WTC11 (cell line): ENCODE measurements around the gene NOTUM. TPM values are rescaled to one million over a fixed set of nuclear protein-coding genes. Genes with fewer than 3 reads are reported as not detected.

Experiments used
- ATAC-seq: fragments of 200-7000 bp; cut with Tn5 transposase; 2 replicates; pipeline ENCODE4 v1.10.0; 2021; ENCODE audit warnings: mild to moderate bottlenecking, moderate library complexity
- CTCF ChIA-PET: fragments of 300-600 bp; sonication (Branson Sonifier 250); formaldehyde crosslinking; loops from one replicate; lab custom pipeline; 2021; ENCODE audit warnings: antibody characterized with exemption; lab: Charles Lee
- POLR2A ChIA-PET: fragments of 350-600 bp; sonication (Branson Sonifier 250); formaldehyde crosslinking; loops from one replicate; lab custom pipeline; 2021; ENCODE audit warnings: antibody characterized with exemption; lab: Charles Lee
- DNase-seq: peaks from one replicate; pipeline ENCODE4 v3.0.0; 2021; ENCODE audit warnings: low spot score
- H3K27ac Mint-ChIP-seq: 2 replicates; pipeline ENCODE4 v1.8.0; 2021; ENCODE audit warnings: mixed read lengths
- H3K27me3 Mint-ChIP-seq: 2 replicates; pipeline ENCODE4 v1.8.0; 2021; ENCODE audit warnings: low read depth, mild to moderate bottlenecking, moderate library complexity, mixed read lengths
- H3K36me3 Mint-ChIP-seq: 2 replicates; pipeline ENCODE4 v1.8.0; 2021; ENCODE audit warnings: mixed read lengths
- H3K4me1 Mint-ChIP-seq: 2 replicates; pipeline ENCODE4 v1.8.0; 2022; ENCODE audit warnings: mixed read lengths
- H3K4me3 Mint-ChIP-seq: 2 replicates; pipeline ENCODE4 v1.8.0; 2021; ENCODE audit warnings: mild to moderate bottlenecking, moderate library complexity, mixed read lengths
- H3K9me3 Mint-ChIP-seq: 2 replicates; pipeline ENCODE4 v1.8.0; 2021; ENCODE audit warnings: mixed read lengths
- CREB1 ChIP-seq: sonication (generic); formaldehyde crosslinking; IDR thresholded peaks from 2 replicates; pipeline ENCODE4 v1.8.0; 2023; ENCODE audit warnings: mild to moderate bottlenecking, missing genetic modification reagents
- EMX1 ChIP-seq: fragments of 250-450 bp; sonication (Bioruptor Pico); IDR thresholded peaks from 2 replicates; pipeline ENCODE4 v1.8.0; 2021; ENCODE audit warnings: mild to moderate bottlenecking
- FOXP1 ChIP-seq: sonication (generic); formaldehyde crosslinking; IDR thresholded peaks from 2 replicates; pipeline ENCODE4 v1.8.0; 2022; ENCODE audit warnings: missing genetic modification reagents, mild to moderate bottlenecking, moderate library complexity, borderline replicate concordance
- GABPB1 ChIP-seq: sonication (generic); formaldehyde crosslinking; IDR thresholded peaks from 2 replicates; pipeline ENCODE4 v1.8.1; 2023; ENCODE audit warnings: mild to moderate bottlenecking, missing genetic modification reagents
- GTF2I ChIP-seq: fragments of 250-450 bp; sonication (Bioruptor Pico); conservative IDR thresholded peaks from 2 replicates; pipeline ENCODE4 v1.4.0; 2021; ENCODE audit warnings: mild to moderate bottlenecking
- OVOL2 ChIP-seq: fragments of 250-450 bp; sonication (Bioruptor Pico); IDR thresholded peaks from 2 replicates; pipeline ENCODE4 v1.9.0; 2021; ENCODE audit warnings: mild to moderate bottlenecking, borderline replicate concordance
- SOX15 ChIP-seq: fragments of 250-450 bp; sonication (Bioruptor Pico); IDR thresholded peaks from 2 replicates; pipeline ENCODE4 v1.9.0; 2021; ENCODE audit warnings: mild to moderate bottlenecking
- ZNF232 ChIP-seq: sonication (generic); formaldehyde crosslinking; IDR thresholded peaks from 2 replicates; pipeline ENCODE4 v1.8.0; 2022; ENCODE audit warnings: mild to moderate bottlenecking, missing genetic modification reagents
- ZNF317 ChIP-seq: sonication (generic); formaldehyde crosslinking; IDR thresholded peaks from 2 replicates; pipeline ENCODE4 v1.8.1; 2023; ENCODE audit warnings: low read depth, mild to moderate bottlenecking, moderate library complexity, missing genetic modification reagents, borderline replicate concordance
- total RNA-seq: library from RNA; stranded (reverse); gene quantifications from 3 replicates; pipeline ENCODE4 v1.2.3, GENCODE V29; 2021
- TF ChIP-seq, protein P1 (sequence below): sonication (generic); formaldehyde crosslinking; IDR thresholded peaks from 2 replicates; pipeline ENCODE4 v1.8.1; 2022; ENCODE audit warnings: mild to moderate bottlenecking, missing genetic modification reagents, moderate library complexity, borderline replicate concordance
- TF ChIP-seq, protein P2 (sequence below): fragments of 250-450 bp; sonication (Bioruptor Pico); conservative IDR thresholded peaks from 2 replicates; pipeline ENCODE4 v1.9.0; 2021; ENCODE audit warnings: mild to moderate bottlenecking
- TF ChIP-seq, protein P3 (sequence below): sonication (generic); formaldehyde crosslinking; IDR thresholded peaks from 2 replicates; pipeline ENCODE4 v1.8.0; 2023; ENCODE audit warnings: missing genetic modification reagents, mild to moderate bottlenecking, borderline replicate concordance
- TF ChIP-seq, protein P4 (sequence below): sonication (generic); formaldehyde crosslinking; IDR thresholded peaks from 2 replicates; pipeline ENCODE4 v1.8.0; 2022; ENCODE audit warnings: missing genetic modification reagents
- TF ChIP-seq, protein P5 (sequence below): fragments of 250-450 bp; sonication (Bioruptor Pico); IDR thresholded peaks from 2 replicates; pipeline ENCODE4 v1.9.0; 2021; ENCODE audit warnings: mild to moderate bottlenecking, borderline replicate concordance

NOTUM gene
- total RNA-seq, 1 experiment from 2014 or later = 1.7 TPM

- DNase-seq (no peak), ATAC-seq (no peak)
- peaks cover 17% of the 10 kb centered on the region for H3K36me3 Mint-ChIP-seq
- no peak overlapping the region for H3K27ac Mint-ChIP-seq
- no peak overlapping the region for H3K4me3 Mint-ChIP-seq
- ChIA-PET CTCF (no interaction called here), POLR2A (interaction anchor here (2.0 kb wide), 1 partner anchor 9 kb away, joined by 7 read pairs; no protein-coding TSS in a partner anchor)
- H3K4me1 Mint-ChIP-seq = peaks cover 16% of the 10 kb centered on the region
- TF ChIP-seq SOX15 (CRISPR knock-in tag) (no peak), ZNF317 (CRISPR knock-in tag) (no peak)
- TF ChIP-seq, protein P1, sequence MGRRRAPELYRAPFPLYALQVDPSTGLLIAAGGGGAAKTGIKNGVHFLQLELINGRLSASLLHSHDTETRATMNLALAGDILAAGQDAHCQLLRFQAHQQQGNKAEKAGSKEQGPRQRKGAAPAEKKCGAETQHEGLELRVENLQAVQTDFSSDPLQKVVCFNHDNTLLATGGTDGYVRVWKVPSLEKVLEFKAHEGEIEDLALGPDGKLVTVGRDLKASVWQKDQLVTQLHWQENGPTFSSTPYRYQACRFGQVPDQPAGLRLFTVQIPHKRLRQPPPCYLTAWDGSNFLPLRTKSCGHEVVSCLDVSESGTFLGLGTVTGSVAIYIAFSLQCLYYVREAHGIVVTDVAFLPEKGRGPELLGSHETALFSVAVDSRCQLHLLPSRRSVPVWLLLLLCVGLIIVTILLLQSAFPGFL (CRISPR knock-in tag) = no peak
- TF ChIP-seq, protein P2, sequence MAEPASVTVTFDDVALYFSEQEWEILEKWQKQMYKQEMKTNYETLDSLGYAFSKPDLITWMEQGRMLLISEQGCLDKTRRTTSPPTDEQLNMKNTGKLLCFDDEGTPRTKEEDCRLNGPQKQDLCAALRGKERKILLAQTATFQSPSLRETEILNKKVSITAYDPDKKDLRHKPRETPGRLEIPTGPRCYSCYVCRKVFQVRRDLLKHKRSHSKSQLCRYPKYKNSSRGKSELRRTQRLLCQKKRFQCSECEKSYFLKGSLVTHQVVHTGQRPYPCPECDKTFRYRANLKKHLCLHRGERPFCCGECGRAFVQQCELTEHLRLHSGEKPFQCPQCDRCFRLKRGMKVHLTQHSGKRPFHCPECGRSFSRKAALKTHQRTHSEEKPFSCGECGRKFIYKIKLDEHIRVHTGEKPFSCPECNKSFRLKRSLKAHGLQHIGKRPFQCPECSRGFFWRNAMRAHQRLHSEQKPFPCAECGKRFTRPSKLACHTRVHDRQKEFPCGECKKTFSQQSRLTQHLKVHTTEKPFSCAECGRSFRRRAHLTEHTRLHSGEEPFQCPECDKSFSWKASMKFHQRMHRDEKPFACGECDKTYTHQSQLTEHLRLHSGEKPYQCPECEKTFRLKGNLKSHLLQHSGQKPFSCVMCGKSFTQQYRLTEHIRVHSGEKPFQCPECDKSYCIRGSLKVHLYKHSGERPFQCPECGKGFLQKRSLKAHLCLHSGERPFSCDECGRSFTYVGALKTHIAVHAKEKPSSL (CRISPR knock-in tag) = no peak
- H3K27me3 Mint-ChIP-seq = no peaks in the 10 kb centered on the region
- H3K9me3 Mint-ChIP-seq = no peaks in the 10 kb centered on the region
Measured at GRCh38 chr17:81914103-81914850, 46.7 kb downstream of the NOTUM start.

DNA sequence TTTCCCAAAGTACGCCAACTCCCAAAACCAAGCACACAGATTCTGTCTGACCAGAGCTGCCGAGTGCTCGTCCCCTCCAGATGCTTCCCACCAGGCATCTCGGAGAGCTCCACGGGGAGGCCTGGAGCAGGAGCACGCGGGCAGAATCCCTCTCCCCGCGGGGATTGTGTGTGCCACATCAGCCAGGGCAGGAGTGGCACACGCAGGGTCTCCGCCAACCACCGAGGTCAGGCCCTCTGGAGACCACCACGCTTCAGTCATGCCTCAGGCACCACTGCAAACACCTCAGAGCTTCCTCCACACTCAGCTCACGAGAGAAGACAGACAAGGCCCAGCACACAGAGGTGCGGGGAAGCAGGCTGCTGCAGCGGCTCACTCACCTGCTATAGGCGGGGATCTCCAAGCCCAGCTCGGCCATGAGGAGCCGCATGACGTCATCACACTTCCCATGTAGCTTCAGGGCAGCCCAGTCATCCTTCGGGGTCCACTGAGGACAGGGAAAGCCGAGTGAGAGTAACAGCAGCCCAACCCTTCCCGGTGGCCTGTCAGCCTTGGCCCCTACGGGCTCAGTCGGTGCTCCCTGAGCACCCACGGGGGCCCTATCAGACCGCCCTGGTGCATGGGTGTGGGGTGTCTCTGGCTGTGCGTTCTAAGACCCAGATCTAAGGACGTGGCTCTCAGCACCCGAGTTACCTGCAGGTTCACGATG lies 47.4 kb downstream of the NOTUM start:
- Mint-ChIP-seq H3K4me1 (peaks cover 16% of the 10 kb centered on the region), H3K4me3 (no peak overlapping the region), H3K27me3 (no peaks in the 10 kb centered on the region), H3K27ac (peak overlapping the region; percentile 34; the same call in 1 of the 2 replicates), H3K36me3 (peaks cover 17% of the 10 kb centered on the region), H3K9me3 (no peaks in the 10 kb centered on the region)
- ChIA-PET CTCF (no interaction called here), POLR2A (interaction anchor here (2.0 kb wide), 1 partner anchor 10 kb away, joined by 7 read pairs; no protein-coding TSS in a partner anchor)
- DNase-seq (no peak), ATAC-seq (no peak)
- TF ChIP-seq, protein P3, sequence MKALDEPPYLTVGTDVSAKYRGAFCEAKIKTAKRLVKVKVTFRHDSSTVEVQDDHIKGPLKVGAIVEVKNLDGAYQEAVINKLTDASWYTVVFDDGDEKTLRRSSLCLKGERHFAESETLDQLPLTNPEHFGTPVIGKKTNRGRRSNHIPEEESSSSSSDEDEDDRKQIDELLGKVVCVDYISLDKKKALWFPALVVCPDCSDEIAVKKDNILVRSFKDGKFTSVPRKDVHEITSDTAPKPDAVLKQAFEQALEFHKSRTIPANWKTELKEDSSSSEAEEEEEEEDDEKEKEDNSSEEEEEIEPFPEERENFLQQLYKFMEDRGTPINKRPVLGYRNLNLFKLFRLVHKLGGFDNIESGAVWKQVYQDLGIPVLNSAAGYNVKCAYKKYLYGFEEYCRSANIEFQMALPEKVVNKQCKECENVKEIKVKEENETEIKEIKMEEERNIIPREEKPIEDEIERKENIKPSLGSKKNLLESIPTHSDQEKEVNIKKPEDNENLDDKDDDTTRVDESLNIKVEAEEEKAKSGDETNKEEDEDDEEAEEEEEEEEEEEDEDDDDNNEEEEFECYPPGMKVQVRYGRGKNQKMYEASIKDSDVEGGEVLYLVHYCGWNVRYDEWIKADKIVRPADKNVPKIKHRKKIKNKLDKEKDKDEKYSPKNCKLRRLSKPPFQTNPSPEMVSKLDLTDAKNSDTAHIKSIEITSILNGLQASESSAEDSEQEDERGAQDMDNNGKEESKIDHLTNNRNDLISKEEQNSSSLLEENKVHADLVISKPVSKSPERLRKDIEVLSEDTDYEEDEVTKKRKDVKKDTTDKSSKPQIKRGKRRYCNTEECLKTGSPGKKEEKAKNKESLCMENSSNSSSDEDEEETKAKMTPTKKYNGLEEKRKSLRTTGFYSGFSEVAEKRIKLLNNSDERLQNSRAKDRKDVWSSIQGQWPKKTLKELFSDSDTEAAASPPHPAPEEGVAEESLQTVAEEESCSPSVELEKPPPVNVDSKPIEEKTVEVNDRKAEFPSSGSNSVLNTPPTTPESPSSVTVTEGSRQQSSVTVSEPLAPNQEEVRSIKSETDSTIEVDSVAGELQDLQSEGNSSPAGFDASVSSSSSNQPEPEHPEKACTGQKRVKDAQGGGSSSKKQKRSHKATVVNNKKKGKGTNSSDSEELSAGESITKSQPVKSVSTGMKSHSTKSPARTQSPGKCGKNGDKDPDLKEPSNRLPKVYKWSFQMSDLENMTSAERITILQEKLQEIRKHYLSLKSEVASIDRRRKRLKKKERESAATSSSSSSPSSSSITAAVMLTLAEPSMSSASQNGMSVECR (CRISPR knock-in tag) = no peak
- TF ChIP-seq OVOL2 (CRISPR knock-in tag) (no peak), FOXP1 (no peak), ZNF232 (CRISPR knock-in tag) (no peak), EMX1 (CRISPR knock-in tag) (no peak), SOX15 (CRISPR knock-in tag) (no peak), GTF2I (CRISPR knock-in tag) (no peak), CREB1 (no peak), GABPB1 (no peak)
- TF ChIP-seq, protein P1 (CRISPR knock-in tag) = no peak
- TF ChIP-seq, protein P4, sequence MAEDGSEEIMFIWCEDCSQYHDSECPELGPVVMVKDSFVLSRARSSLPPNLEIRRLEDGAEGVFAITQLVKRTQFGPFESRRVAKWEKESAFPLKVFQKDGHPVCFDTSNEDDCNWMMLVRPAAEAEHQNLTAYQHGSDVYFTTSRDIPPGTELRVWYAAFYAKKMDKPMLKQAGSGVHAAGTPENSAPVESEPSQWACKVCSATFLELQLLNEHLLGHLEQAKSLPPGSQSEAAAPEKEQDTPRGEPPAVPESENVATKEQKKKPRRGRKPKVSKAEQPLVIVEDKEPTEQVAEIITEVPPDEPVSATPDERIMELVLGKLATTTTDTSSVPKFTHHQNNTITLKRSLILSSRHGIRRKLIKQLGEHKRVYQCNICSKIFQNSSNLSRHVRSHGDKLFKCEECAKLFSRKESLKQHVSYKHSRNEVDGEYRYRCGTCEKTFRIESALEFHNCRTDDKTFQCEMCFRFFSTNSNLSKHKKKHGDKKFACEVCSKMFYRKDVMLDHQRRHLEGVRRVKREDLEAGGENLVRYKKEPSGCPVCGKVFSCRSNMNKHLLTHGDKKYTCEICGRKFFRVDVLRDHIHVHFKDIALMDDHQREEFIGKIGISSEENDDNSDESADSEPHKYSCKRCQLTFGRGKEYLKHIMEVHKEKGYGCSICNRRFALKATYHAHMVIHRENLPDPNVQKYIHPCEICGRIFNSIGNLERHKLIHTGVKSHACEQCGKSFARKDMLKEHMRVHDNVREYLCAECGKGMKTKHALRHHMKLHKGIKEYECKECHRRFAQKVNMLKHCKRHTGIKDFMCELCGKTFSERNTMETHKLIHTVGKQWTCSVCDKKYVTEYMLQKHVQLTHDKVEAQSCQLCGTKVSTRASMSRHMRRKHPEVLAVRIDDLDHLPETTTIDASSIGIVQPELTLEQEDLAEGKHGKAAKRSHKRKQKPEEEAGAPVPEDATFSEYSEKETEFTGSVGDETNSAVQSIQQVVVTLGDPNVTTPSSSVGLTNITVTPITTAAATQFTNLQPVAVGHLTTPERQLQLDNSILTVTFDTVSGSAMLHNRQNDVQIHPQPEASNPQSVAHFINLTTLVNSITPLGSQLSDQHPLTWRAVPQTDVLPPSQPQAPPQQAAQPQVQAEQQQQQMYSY = no peak
- TF ChIP-seq, protein P5, sequence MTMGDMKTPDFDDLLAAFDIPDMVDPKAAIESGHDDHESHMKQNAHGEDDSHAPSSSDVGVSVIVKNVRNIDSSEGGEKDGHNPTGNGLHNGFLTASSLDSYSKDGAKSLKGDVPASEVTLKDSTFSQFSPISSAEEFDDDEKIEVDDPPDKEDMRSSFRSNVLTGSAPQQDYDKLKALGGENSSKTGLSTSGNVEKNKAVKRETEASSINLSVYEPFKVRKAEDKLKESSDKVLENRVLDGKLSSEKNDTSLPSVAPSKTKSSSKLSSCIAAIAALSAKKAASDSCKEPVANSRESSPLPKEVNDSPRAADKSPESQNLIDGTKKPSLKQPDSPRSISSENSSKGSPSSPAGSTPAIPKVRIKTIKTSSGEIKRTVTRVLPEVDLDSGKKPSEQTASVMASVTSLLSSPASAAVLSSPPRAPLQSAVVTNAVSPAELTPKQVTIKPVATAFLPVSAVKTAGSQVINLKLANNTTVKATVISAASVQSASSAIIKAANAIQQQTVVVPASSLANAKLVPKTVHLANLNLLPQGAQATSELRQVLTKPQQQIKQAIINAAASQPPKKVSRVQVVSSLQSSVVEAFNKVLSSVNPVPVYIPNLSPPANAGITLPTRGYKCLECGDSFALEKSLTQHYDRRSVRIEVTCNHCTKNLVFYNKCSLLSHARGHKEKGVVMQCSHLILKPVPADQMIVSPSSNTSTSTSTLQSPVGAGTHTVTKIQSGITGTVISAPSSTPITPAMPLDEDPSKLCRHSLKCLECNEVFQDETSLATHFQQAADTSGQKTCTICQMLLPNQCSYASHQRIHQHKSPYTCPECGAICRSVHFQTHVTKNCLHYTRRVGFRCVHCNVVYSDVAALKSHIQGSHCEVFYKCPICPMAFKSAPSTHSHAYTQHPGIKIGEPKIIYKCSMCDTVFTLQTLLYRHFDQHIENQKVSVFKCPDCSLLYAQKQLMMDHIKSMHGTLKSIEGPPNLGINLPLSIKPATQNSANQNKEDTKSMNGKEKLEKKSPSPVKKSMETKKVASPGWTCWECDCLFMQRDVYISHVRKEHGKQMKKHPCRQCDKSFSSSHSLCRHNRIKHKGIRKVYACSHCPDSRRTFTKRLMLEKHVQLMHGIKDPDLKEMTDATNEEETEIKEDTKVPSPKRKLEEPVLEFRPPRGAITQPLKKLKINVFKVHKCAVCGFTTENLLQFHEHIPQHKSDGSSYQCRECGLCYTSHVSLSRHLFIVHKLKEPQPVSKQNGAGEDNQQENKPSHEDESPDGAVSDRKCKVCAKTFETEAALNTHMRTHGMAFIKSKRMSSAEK = no peak
